Measurements from ENCODE around the gene GAREM2.

The GAREM2 gene

GRCh38 chr2:26215833-26216232, 42.9 kb downstream of the GAREM2 start:
- H3K14ac ChIP-seq (ENCODE audit: low read length): no peak overlapping the region
- no CpG with 5 or more reads among the region's 1 CpG for WGBS (ENCODE audit: extremely low coverage, insufficient coverage, insufficient read length)

GRCh38 chr2:26216587-26216986, 43.7 kb downstream of the GAREM2 start:
- no peaks in the 10 kb centered on the region for H3K79me1 ChIP-seq (ENCODE audit: low read length)
- no peak overlapping the region for H4K12ac ChIP-seq (ENCODE audit: low read depth, low read length)
- no peak overlapping the region for H3K4me3 ChIP-seq (ENCODE audit: low read depth, low read length)
- no peak overlapping the region for H3K23ac ChIP-seq (ENCODE audit: low read length)
- H3K36me3 ChIP-seq (ENCODE audit: control insufficient read depth in 1 of 2, insufficient read depth in 2 of 2, low read length in 2 of 2): peaks cover 6 to 15% of the 10 kb centered on the region in 2 experiments
- no peak overlapping the region for H3K9ac ChIP-seq (ENCODE audit: low read length)
- no peaks in the 10 kb centered on the region for H3K79me2 ChIP-seq (ENCODE audit: control insufficient read depth, insufficient read depth, low read length, poor library complexity)
- H2BK120ac ChIP-seq (ENCODE audit: insufficient read depth, low read length, poor library complexity): no peak overlapping the region
- H2BK12ac ChIP-seq (ENCODE audit: low read length): no peak overlapping the region
- H3K4ac ChIP-seq (ENCODE audit: low read depth, low read length): no peak overlapping the region
- H3K27me3 ChIP-seq (ENCODE audit: insufficient read depth, low read length): no peaks in the 10 kb centered on the region
- H3K4me2 ChIP-seq (ENCODE audit: low read length): no peak overlapping the region
- H3K18ac ChIP-seq (ENCODE audit: low read length): no peak overlapping the region
- no peaks in the 10 kb centered on the region for H3K9me3 ChIP-seq (ENCODE audit: insufficient read depth, low read depth, low read length)
- no peak overlapping the region for H4K91ac ChIP-seq (ENCODE audit: low read depth, low read length)
- H2BK5ac ChIP-seq (ENCODE audit: low read depth, low read length, poor library complexity): no peak overlapping the region
- H2AFZ ChIP-seq (ENCODE audit: insufficient read depth, low read length, poor library complexity): no peak overlapping the region
- DNase-seq: no peak
- H3K27ac ChIP-seq (ENCODE audit: low read depth, low read length): no peak overlapping the region
- no peak overlapping the region for H3K14ac ChIP-seq (ENCODE audit: low read length)
- no CpG with 5 or more reads among the region's 4 CpGs for WGBS (ENCODE audit: extremely low coverage, insufficient coverage, insufficient read length)
- H3K4me1 ChIP-seq (ENCODE audit: control insufficient read depth in 1 of 2, insufficient read depth in 2 of 2, low read length in 2 of 2): no peaks in the 10 kb centered on the region
- H2AK5ac ChIP-seq (ENCODE audit: low read length): no peak overlapping the region
- no peak overlapping the region for H4K8ac ChIP-seq (ENCODE audit: low read depth, low read length)

More at GRCh38 chr2:26215833-26216232, 42.9 kb downstream of the GAREM2 start:
- Histone ChIP-seq H4K8ac (ENCODE audit: low read depth, low read length) (no peak overlapping the region), H3K9me3 (ENCODE audit: insufficient read depth, low read depth, low read length) (no peaks in the 10 kb centered on the region), H4K91ac (ENCODE audit: low read depth, low read length) (no peak overlapping the region), H2BK5ac (ENCODE audit: low read depth, low read length, poor library complexity) (no peak overlapping the region), H3K9ac (ENCODE audit: low read length) (no peak overlapping the region), H3K4ac (ENCODE audit: low read depth, low read length) (no peak overlapping the region), H3K4me2 (ENCODE audit: low read length) (no peak overlapping the region), H3K23ac (ENCODE audit: low read length) (no peak overlapping the region), H3K36me3 (ENCODE audit: control insufficient read depth in 1 of 2, insufficient read depth in 2 of 2, low read length in 2 of 2) (peaks cover 6 to 13% of the 10 kb centered on the region in 2 experiments), H3K4me3 (ENCODE audit: low read depth, low read length) (no peak overlapping the region), H3K18ac (ENCODE audit: low read length) (no peak overlapping the region), H4K12ac (ENCODE audit: low read depth, low read length) (no peak overlapping the region), H3K79me2 (ENCODE audit: control insufficient read depth, insufficient read depth, low read length, poor library complexity) (no peaks in the 10 kb centered on the region), H2AK5ac (ENCODE audit: low read length) (no peak overlapping the region), H2BK12ac (ENCODE audit: low read length) (no peak overlapping the region), H3K27me3 (ENCODE audit: insufficient read depth, low read length) (no peaks in the 10 kb centered on the region), H3K79me1 (ENCODE audit: low read length) (no peaks in the 10 kb centered on the region), H2AFZ (ENCODE audit: insufficient read depth, low read length, poor library complexity) (no peak overlapping the region), H3K27ac (ENCODE audit: low read depth, low read length) (no peak overlapping the region), H3K4me1 (ENCODE audit: control insufficient read depth in 1 of 2, insufficient read depth in 2 of 2, low read length in 2 of 2) (no peaks in the 10 kb centered on the region), H2BK120ac (ENCODE audit: insufficient read depth, low read length, poor library complexity) (no peak overlapping the region)
- DNase-seq: no peak

- Histone ChIP-seq H2BK12ac (ENCODE audit: low read length) (no peak overlapping the region), H3K27me3 (ENCODE audit: insufficient read depth, low read length) (no peaks in the 10 kb centered on the region), H2AFZ (ENCODE audit: insufficient read depth, low read length, poor library complexity) (no peak overlapping the region), H3K4me3 (ENCODE audit: low read depth, low read length) (no peak overlapping the region), H3K36me3 (ENCODE audit: control insufficient read depth in 1 of 2, insufficient read depth in 2 of 2, low read length in 2 of 2) (peaks cover 3 to 19% of the 10 kb centered on the region in 2 experiments), H3K4ac (ENCODE audit: low read depth, low read length) (no peak overlapping the region), H3K27ac (ENCODE audit: low read depth, low read length) (no peak overlapping the region), H4K12ac (ENCODE audit: low read depth, low read length) (no peak overlapping the region), H2BK120ac (ENCODE audit: insufficient read depth, low read length, poor library complexity) (no peak overlapping the region), H3K14ac (ENCODE audit: low read length) (no peak overlapping the region), H3K18ac (ENCODE audit: low read length) (no peak overlapping the region), H4K8ac (ENCODE audit: low read depth, low read length) (no peak overlapping the region), H3K23ac (ENCODE audit: low read length) (no peak overlapping the region), H3K9me3 (ENCODE audit: insufficient read depth, low read depth, low read length) (no peaks in the 10 kb centered on the region), H3K9ac (ENCODE audit: low read length) (no peak overlapping the region), H3K79me2 (ENCODE audit: control insufficient read depth, insufficient read depth, low read length, poor library complexity) (no peaks in the 10 kb centered on the region), H3K4me2 (ENCODE audit: low read length) (no peak overlapping the region), H4K91ac (ENCODE audit: low read depth, low read length) (no peak overlapping the region), H3K79me1 (ENCODE audit: low read length) (no peaks in the 10 kb centered on the region), H2BK5ac (ENCODE audit: low read depth, low read length, poor library complexity) (no peak overlapping the region), H3K4me1 (ENCODE audit: control insufficient read depth in 1 of 2, insufficient read depth in 2 of 2, low read length in 2 of 2) (no peaks in the 10 kb centered on the region), H2AK5ac (ENCODE audit: low read length) (no peak overlapping the region)
- DNase-seq: no peak
- WGBS (ENCODE audit: extremely low coverage, insufficient coverage, insufficient read length): no CpG with 5 or more reads among the region's 6 CpGs
These were observed 44.8 kb downstream of the GAREM2 start for GRCh38 chr2:26217720-26218119.

- H3K18ac ChIP-seq (ENCODE audit: low read length): no peak overlapping the region
- no peaks in the 10 kb centered on the region for H3K27me3 ChIP-seq (ENCODE audit: insufficient read depth, low read length)
- no peak overlapping the region for H4K91ac ChIP-seq (ENCODE audit: low read depth, low read length)
- H3K27ac ChIP-seq (ENCODE audit: low read depth, low read length): no peak overlapping the region
- H3K79me2 ChIP-seq (ENCODE audit: control insufficient read depth, insufficient read depth, low read length, poor library complexity): no peaks in the 10 kb centered on the region
- H3K4ac ChIP-seq (ENCODE audit: low read depth, low read length): no peak overlapping the region
- H2BK12ac ChIP-seq (ENCODE audit: low read length): no peak overlapping the region
- no peak overlapping the region for H2AK5ac ChIP-seq (ENCODE audit: low read length)
- no CpG with 5 or more reads among the region's 1 CpG for WGBS (ENCODE audit: extremely low coverage, insufficient coverage, insufficient read length)
- no peak overlapping the region for H3K4me3 ChIP-seq (ENCODE audit: low read depth, low read length)
- no peak overlapping the region for H3K9ac ChIP-seq (ENCODE audit: low read length)
- peaks cover 7 to 16% of the 10 kb centered on the region in 2 experiments for H3K36me3 ChIP-seq (ENCODE audit: control insufficient read depth in 1 of 2, insufficient read depth in 2 of 2, low read length in 2 of 2)
- H4K8ac ChIP-seq (ENCODE audit: low read depth, low read length): no peak overlapping the region
- H2BK120ac ChIP-seq (ENCODE audit: insufficient read depth, low read length, poor library complexity): no peak overlapping the region
- H3K4me2 ChIP-seq (ENCODE audit: low read length): no peak overlapping the region
- DNase-seq: no peak
- H3K79me1 ChIP-seq (ENCODE audit: low read length): no peaks in the 10 kb centered on the region
- H3K4me1 ChIP-seq (ENCODE audit: control insufficient read depth in 1 of 2, insufficient read depth in 2 of 2, low read length in 2 of 2): no peaks in the 10 kb centered on the region
- no peak overlapping the region for H3K23ac ChIP-seq (ENCODE audit: low read length)
- H3K9me3 ChIP-seq (ENCODE audit: insufficient read depth, low read depth, low read length): no peaks in the 10 kb centered on the region
- no peak overlapping the region for H2BK5ac ChIP-seq (ENCODE audit: low read depth, low read length, poor library complexity)
- H4K12ac ChIP-seq (ENCODE audit: low read depth, low read length): no peak overlapping the region
- H3K14ac ChIP-seq (ENCODE audit: low read length): no peak overlapping the region
- H2AFZ ChIP-seq (ENCODE audit: insufficient read depth, low read length, poor library complexity): no peak overlapping the region
These were observed 50.1 kb downstream of the GAREM2 start for GRCh38 chr2:26223018-26223417.

All from trophoblast cell (in vitro differentiated cells and primary cell).